NCI-H446 (cell line): ENCODE measurements around the gene GGT6.

ENCODE experiments used
- DNase-seq, 2 experiments: peaks; one replicate each; lab custom pipeline; 2025; lab: John Stamatoyannopoulos, UW

The GGT6 gene

GRCh38 chr17:4551141-4551540 is 9.2 kb downstream of the GGT6 start:
- DNase-seq, result no peak

GRCh38 chr17:4550534-4551039 is 9.8 kb downstream of the GGT6 start:
- DNase-seq, result no peak

- no peak for DNase-seq
These were observed 10.4 kb downstream of the GGT6 start for GRCh38 chr17:4549781-4550533.

GRCh38 chr17:4548721-4549531 is 11.5 kb downstream of the GGT6 start:
- no peak for DNase-seq

- DNase-seq, result no peak
These were observed 12.3 kb downstream of the GGT6 start for GRCh38 chr17:4548061-4548461.

GRCh38 chr17:4547118-4547906 is 13.1 kb downstream of the GGT6 start:
- DNase-seq, result no peak

- no peak for DNase-seq
These were observed 15.0 kb downstream of the GGT6 start for GRCh38 chr17:4545217-4545951.

- DNase-seq, result no peak
These were observed 15.5 kb downstream of the GGT6 start for GRCh38 chr17:4544951-4545216.

GRCh38 chr17:4544135-4544950 is 16.0 kb downstream of the GGT6 start:
- DNase-seq, result no peak

GRCh38 chr17:4543557-4544026 is 16.8 kb downstream of the GGT6 start:
- no peak for DNase-seq

GRCh38 chr17:4542726-4543191 is 17.6 kb downstream of the GGT6 start:
- no peak for DNase-seq

- DNase-seq, result no peak
These were observed 18.2 kb downstream of the GGT6 start for GRCh38 chr17:4542003-4542725.

GRCh38 chr17:4541328-4542002 is 18.9 kb downstream of the GGT6 start:
- DNase-seq, result no peak

GRCh38 chr17:4540687-4541327 is 19.6 kb downstream of the GGT6 start:
- no peak for DNase-seq

- no peak for DNase-seq
These were observed 20.1 kb downstream of the GGT6 start for GRCh38 chr17:4540224-4540651.

GRCh38 chr17:4539576-4540223 is 20.7 kb downstream of the GGT6 start:
- no peak for DNase-seq

- no peak for DNase-seq
These were observed 21.4 kb downstream of the GGT6 start for GRCh38 chr17:4539025-4539424.

- no peak for DNase-seq
These were observed 22.0 kb downstream of the GGT6 start for GRCh38 chr17:4538236-4539002.
